Measurements from ENCODE around the gene ZAR1. TPM values are rescaled to one million over a fixed set of nuclear protein-coding genes. Genes with fewer than 3 reads are reported as not detected.

ZAR1 gene
- total RNA-seq, 1 experiment from 2014 or later, result not detected

- H3K79me2 ChIP-seq (ENCODE audit: low read depth), result no peaks in the 10 kb centered on the region
- no peak for TF ChIP-seq CTCF (conservative IDR thresholded peaks at IDR 0.05)
- TF ChIP-seq EZH2 (IDR thresholded peaks at IDR 0.05; ENCODE audit: low read depth), result no peak
- no peaks in the 10 kb centered on the region for H3K36me3 ChIP-seq (ENCODE audit: low read depth)
- CTCF ChIA-PET, result no interaction called here
- H3K27ac ChIP-seq, result no peak overlapping the region
- no peak for DNase-seq
- no peaks in the 10 kb centered on the region for H3K9me3 ChIP-seq (ENCODE audit: insufficient read depth, low read depth)
- intact Hi-C loops (cut with micrococcal nuclease; ENCODE audit: unreplicated experiment), result no loop called here
- POLR2A ChIA-PET (ENCODE audit: unreplicated experiment), result interaction anchor here (0.5 kb wide), 1 partner anchor 1013 kb away, joined by 5 read pairs; no protein-coding TSS in a partner anchor
- no TSS peak for BruUV-seq (replicated peaks)
- no peaks in the 10 kb centered on the region for H4K20me1 ChIP-seq (ENCODE audit: insufficient read depth)
- H3K4me2 ChIP-seq, result no peak overlapping the region
- H2AFZ ChIP-seq, result no peak overlapping the region
- H3F3A ChIP-seq (ENCODE audit: insufficient read depth, low read depth), result no peaks in the 10 kb centered on the region
- H3K4me3 ChIP-seq, result no peak overlapping the region
- no peaks in the 10 kb centered on the region for H3K9me2 ChIP-seq (ENCODE audit: insufficient read depth)
- H3K27me3 ChIP-seq (ENCODE audit: insufficient read depth, low read depth), result no peaks in the 10 kb centered on the region
- H3K4me1 ChIP-seq (replicated peaks; ENCODE audit: insufficient read depth), result no peaks in the 10 kb centered on the region
Observed at GRCh38 chr4:48491514-48492176, 1.6 kb downstream of the ZAR1 start.

DNA sequence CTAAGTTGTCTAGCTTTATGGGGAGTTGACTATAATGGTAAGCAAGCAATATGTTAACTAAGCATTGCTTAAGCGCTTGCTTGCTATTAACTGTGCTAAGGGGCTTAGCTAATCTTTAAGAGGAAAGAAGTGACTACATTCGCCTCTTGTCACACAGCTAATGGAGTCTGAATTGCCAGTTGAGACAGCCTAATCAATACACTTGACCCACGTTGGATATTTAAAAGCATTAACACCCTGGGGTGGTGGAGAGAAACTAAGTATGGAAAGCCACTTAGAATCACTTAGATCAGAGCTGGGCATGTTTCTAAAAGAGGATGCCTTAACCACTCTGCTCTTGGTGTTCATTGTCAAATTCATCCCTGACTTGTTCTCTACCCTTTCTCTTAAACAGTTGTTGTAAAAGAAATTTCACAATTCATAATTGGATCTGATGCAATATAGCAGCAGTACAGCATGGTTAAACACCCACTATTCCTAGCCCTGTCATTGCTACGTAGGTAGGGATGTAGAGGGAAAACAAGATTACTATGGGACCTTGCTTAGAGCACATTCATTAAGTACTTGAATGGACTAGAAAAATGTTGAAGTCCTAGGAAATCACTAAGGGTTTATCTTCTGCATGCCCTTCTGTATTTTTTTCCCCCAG, 3.5 kb downstream of the ZAR1 start:
- no peak for TF ChIP-seq EZH2 (IDR thresholded peaks at IDR 0.05; ENCODE audit: low read depth)
- TF ChIP-seq CTCF (conservative IDR thresholded peaks at IDR 0.05), result no peak
- Histone ChIP-seq H3K79me2 (ENCODE audit: low read depth) (no peaks in the 10 kb centered on the region), H3K4me2 (no peak overlapping the region), H3K4me1 (replicated peaks; ENCODE audit: insufficient read depth) (no peaks in the 10 kb centered on the region), H3K9me3 (ENCODE audit: insufficient read depth, low read depth) (no peaks in the 10 kb centered on the region), H3K4me3 (no peak overlapping the region), H3K9me2 (ENCODE audit: insufficient read depth) (no peaks in the 10 kb centered on the region), H2AFZ (no peak overlapping the region), H3F3A (ENCODE audit: insufficient read depth, low read depth) (no peaks in the 10 kb centered on the region), H3K27me3 (ENCODE audit: insufficient read depth, low read depth) (no peaks in the 10 kb centered on the region), H4K20me1 (ENCODE audit: insufficient read depth) (no peaks in the 10 kb centered on the region), H3K27ac (no peak overlapping the region), H3K36me3 (ENCODE audit: low read depth) (no peaks in the 10 kb centered on the region)
- CTCF ChIA-PET, result no interaction called here
- intact Hi-C loops (cut with micrococcal nuclease; ENCODE audit: unreplicated experiment), result no loop called here
- POLR2A ChIA-PET (ENCODE audit: unreplicated experiment), result no interaction called here
- BruUV-seq (replicated peaks), result no TSS peak
- DNase-seq, result no peak

GRCh38 chr4:48495941-48496340, 5.9 kb downstream of the ZAR1 start:
- Histone ChIP-seq H3K27ac (no peak overlapping the region), H2AFZ (no peak overlapping the region), H3K4me3 (no peak overlapping the region), H3K4me1 (replicated peaks; ENCODE audit: insufficient read depth) (no peaks in the 10 kb centered on the region), H3K9me2 (ENCODE audit: insufficient read depth) (no peaks in the 10 kb centered on the region), H3K27me3 (ENCODE audit: insufficient read depth, low read depth) (no peaks in the 10 kb centered on the region), H3K79me2 (ENCODE audit: low read depth) (no peaks in the 10 kb centered on the region), H3F3A (ENCODE audit: insufficient read depth, low read depth) (no peaks in the 10 kb centered on the region), H3K36me3 (ENCODE audit: low read depth) (peaks cover 12% of the 10 kb centered on the region; the same call in 1 of the 2 replicates), H4K20me1 (ENCODE audit: insufficient read depth) (no peaks in the 10 kb centered on the region), H3K9me3 (ENCODE audit: insufficient read depth, low read depth) (no peaks in the 10 kb centered on the region), H3K4me2 (no peak overlapping the region)
- POLR2A ChIA-PET (ENCODE audit: unreplicated experiment), result no interaction called here
- TF ChIP-seq EZH2 (IDR thresholded peaks at IDR 0.05; ENCODE audit: low read depth) (no peak), CTCF (conservative IDR thresholded peaks at IDR 0.05) (no peak)
- CTCF ChIA-PET, result no interaction called here
- no TSS peak for BruUV-seq (replicated peaks)
- DNase-seq, result no peak
- intact Hi-C loops (cut with micrococcal nuclease; ENCODE audit: unreplicated experiment), result no loop called here
